ENCODE data around the gene USP5.
A peak's percentile ranks its signal among the peaks of the same experiment; 100 is the strongest.

The USP5 gene, protein sequence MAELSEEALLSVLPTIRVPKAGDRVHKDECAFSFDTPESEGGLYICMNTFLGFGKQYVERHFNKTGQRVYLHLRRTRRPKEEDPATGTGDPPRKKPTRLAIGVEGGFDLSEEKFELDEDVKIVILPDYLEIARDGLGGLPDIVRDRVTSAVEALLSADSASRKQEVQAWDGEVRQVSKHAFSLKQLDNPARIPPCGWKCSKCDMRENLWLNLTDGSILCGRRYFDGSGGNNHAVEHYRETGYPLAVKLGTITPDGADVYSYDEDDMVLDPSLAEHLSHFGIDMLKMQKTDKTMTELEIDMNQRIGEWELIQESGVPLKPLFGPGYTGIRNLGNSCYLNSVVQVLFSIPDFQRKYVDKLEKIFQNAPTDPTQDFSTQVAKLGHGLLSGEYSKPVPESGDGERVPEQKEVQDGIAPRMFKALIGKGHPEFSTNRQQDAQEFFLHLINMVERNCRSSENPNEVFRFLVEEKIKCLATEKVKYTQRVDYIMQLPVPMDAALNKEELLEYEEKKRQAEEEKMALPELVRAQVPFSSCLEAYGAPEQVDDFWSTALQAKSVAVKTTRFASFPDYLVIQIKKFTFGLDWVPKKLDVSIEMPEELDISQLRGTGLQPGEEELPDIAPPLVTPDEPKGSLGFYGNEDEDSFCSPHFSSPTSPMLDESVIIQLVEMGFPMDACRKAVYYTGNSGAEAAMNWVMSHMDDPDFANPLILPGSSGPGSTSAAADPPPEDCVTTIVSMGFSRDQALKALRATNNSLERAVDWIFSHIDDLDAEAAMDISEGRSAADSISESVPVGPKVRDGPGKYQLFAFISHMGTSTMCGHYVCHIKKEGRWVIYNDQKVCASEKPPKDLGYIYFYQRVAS

GRCh38 chr12:6851921-6852650 is at the start of gene USP5:
TSS of gene USP5 (plus strand) at chr12:6852150. CDS start at chr12:6852180, 30 bp downstream.
- peak; percentile 93 for DNase-seq

DNA sequence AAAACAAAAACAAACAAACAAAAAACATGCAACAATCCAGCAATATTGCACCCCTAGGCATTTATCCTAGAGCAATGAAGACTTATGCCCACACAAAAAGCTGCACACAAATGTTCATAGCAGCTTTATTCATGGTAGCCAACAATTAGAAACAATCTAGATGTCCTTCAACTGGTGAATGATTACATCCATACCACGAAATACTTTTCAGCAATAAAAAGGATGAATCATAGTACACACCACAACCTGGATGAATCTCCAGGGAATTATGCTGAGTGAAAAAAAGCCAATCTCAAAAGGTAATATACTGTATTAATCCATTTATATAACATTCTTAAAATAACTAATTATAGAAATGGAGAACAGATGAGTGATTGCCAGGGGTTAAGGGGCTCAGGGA is 44.8 kb upstream of the USP5 start:
- DNase-seq = no peak

- no peak for DNase-seq
These were observed 42.9 kb upstream of the USP5 start for GRCh38 chr12:6809056-6809455.

GRCh38 chr12:6810758-6811157 is 41.2 kb upstream of the USP5 start:
- no peak for DNase-seq

DNA sequence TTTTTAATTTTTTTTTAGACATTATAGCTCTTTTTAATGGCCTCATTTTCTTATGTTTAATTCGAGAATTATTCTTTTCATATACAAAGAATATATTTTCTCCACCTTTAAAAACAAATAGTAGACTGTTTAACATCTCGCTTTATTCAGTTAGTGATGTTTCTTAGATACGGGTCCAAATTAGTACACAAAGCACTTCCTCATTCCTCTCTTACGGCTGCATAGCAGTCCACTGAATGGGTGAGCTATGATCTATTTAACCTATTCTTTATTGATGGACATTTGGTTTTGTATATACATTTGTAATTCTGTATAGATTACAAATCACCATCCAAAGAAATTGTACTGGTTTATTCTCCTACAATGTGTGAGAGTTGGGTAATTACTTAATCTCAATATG is 38.6 kb upstream of the USP5 start:
- no peak for DNase-seq

DNA sequence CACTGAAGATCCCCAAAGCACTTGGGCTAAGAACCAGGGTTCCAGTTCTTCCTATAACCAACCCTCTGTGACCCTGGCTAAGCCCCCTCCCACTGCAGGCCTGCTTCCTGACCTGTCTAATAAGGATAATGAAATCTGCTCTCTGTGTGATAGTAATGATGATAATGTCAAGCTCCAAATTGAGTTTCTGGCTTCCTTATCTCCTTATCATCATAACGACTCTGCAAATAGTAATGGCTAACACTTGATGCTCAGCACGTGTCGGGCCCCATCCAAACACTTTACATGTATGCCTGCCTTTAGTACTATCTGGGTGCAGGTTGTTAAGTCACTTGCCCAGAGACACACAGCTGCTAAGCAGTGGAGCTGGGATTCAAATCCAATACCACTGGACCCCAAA is 35.4 kb upstream of the USP5 start:
- no peak for DNase-seq

- DNase-seq = no peak
These were observed 34.9 kb upstream of the USP5 start for GRCh38 chr12:6817098-6817497.

DNA sequence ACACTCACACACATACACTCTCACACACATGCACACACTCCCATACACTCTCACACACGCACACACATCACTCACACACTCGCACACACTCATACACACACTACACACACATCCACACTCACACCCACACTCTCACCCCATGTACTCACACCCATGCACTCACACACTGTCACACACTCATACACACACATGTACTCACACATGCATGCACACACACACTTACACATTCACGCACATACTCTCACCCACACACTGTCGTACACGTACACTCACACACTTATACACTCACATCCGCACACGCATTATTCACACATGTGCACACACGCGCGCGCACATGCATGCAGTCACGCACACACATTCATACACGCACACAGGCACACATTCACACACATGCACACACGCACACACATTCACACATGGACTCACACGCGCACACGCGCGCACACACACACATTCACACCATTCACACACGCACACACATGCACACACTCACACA is 34.2 kb upstream of the USP5 start:
- DNase-seq = no peak

DNA sequence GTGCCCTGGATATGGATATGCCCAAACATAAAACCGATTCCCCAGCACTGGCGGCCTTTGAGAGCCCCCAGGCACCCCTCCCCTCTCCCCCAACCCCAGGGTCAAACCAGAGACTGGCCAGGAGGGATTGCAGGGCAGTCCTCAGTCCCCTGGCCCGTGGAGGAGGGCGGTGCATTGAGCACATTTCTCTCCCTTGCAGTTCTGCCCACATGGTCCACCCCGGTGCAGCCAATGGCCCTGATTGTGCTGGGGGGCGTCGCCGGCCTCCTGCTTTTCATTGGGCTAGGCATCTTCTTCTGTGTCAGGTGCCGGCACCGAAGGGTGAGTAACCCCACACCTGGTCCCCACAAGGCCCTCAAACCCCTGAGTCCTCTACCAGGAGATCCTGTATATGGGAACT is 33.7 kb upstream of the USP5 start:
- DNase-seq = no peak

DNA sequence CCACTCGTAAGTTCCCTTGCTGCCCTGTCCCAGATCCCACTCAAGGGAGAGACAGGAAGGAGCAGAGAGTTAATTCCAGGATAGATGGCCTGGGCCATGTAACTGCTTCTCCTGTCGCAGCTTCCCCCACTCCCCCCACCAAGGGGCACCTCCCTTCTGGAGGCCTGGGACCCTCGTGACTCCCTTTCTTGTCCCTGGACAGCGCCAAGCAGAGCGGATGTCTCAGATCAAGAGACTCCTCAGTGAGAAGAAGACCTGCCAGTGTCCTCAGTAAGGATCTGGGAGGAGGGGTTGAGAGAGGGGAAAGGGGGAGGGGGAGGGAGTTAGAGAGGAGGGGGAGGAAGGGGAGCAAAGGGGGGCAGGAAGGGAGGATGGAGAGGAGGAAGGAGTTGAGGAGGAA is 33.3 kb upstream of the USP5 start:
- DNase-seq = no peak

DNA sequence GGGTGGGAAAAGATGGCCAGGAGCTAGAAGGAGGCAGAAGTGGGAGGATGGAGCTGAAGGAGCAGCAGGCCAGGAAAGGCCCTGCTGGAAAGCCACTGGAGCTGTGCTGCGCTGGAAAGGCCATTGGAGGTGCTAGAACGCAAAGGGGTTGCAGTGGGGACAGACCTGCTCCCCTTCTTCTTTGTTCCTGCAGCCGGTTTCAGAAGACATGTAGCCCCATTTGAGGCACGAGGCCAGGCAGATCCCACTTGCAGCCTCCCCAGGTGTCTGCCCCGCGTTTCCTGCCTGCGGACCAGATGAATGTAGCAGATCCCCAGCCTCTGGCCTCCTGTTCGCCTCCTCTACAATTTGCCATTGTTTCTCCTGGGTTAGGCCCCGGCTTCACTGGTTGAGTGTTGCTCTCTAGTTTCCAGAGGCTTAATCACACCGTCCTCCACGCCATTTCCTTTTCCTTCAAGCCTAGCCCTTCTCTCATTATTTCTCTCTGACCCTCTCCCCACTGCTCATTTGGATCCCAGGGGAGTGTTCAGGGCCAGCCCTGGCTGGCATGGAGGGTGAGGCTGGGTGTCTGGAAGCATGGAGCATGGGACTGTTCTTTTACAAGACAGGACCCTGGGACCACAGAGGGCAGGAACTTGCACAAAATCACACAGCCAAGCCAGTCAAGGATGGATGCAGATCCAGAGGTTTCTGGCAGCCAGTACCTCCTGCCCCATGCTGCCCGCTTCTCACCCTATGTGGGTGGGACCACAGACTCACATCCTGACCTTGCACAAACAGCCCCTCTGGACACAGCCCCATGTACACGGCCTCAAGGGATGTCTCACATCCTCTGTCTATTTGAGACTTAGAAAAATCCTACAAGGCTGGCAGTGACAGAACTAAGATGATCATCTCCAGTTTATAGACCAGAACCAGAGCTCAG is 32.6 kb upstream of the USP5 start:
- DNase-seq = no peak

- DNase-seq = no peak
These were observed 31.8 kb upstream of the USP5 start for GRCh38 chr12:6820166-6820565.

- DNase-seq = no peak
These were observed 30.1 kb upstream of the USP5 start, which contains the start of gene GPR162 for GRCh38 chr12:6821591-6822425. TSS of gene GPR162 (plus strand) at chr12:6821821. CDS start at chr12:6823899, 2,078 bp downstream.

GRCh38 chr12:6822426-6823135 is 29.4 kb upstream of the USP5 start:
- DNase-seq = no peak

- no peak for DNase-seq
These were observed 28.5 kb upstream of the USP5 start for GRCh38 chr12:6823182-6824084.

DNA sequence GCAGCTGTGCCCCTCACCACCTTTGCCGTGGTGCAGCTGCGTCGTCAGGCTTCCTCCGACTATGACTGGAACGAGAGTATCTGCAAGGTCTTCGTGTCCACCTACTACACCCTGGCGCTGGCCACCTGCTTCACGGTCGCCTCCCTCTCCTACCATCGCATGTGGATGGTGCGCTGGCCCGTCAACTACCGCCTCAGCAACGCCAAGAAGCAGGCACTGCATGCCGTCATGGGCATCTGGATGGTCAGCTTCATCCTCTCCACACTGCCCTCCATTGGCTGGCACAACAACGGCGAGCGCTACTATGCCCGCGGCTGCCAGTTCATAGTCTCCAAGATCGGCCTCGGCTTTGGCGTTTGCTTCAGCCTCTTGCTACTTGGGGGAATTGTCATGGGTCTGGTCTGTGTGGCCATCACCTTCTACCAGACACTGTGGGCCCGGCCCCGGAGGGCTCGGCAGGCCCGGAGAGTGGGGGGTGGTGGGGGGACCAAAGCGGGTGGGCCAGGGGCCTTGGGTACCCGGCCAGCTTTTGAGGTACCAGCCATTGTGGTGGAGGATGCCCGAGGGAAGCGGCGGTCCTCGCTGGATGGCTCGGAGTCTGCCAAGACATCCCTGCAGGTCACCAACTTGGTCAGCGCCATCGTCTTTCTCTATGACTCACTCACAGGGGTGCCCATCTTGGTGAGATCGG is 27.7 kb upstream of the USP5 start:
- no peak for DNase-seq

DNA sequence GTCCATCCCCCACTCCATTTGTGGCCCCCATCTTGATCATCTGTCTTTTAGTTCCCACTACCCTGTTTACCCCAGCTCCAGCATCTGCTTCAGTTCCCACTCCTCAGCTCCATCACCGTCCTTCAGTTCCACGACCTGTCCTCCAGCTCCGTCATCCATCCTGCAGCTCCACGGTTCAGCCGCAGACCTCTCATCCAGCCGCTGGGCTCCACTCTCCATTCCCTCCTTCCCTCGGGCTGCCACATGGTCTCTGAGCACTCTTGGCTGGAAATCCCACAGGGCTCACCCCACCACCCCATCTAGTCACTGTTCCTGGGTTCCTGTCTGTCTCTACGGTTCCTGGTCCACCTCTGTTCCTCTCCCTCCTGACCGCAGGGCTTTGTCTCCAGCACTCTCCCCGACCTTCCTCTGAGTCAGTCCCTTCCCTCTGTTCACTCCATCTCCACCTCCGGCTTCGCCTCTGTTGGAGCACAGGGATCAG is 27.0 kb upstream of the USP5 start:
- DNase-seq = no peak

DNA sequence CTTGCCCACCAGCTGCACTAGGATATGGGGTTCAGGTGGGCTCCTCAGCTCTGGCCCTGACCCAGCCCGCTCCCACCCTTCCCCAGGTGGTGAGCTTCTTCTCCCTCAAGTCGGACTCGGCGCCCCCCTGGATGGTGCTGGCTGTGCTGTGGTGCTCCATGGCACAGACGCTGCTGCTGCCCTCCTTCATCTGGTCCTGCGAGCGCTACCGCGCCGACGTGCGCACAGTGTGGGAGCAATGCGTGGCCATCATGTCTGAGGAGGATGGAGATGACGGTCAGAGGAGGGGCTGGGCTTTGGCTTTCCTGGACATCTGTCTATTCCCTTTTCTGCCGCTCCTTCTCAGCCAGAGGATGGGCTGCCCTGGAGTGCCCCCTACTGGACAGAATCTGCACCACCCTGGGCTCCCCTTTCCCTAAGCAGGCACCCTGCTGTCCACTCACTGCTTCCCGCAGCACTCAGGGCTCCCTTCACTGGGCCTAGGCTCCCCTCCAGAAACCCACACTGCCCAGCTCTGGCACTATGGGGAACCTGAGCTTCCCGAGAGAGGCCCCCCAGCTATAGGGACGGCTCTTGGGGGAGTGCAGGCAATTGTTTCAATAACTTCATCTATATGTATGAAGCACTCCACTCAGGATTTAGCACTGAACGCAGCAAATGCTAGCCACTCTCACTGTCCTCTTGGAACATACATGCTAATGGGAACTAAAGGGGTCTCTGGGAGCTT is 26.4 kb upstream of the USP5 start:
- peak; percentile 16 for DNase-seq

Data from DMS 273 treated with DMSO at 0.1 percent for 48 hours (cell line).